HepG2 (cell line): Measurements from ENCODE around the gene TRPT1. TPM values are rescaled to one million over a fixed set of nuclear protein-coding genes. Genes with fewer than 3 reads are reported as not detected.
A peak's percentile ranks its signal among the peaks of the same experiment; 100 is the strongest.

Experiments used
- AHR ChIP-seq: IDR thresholded peaks from 2 replicates; pipeline ENCODE4 v1.6.1; 2018; ENCODE audit warnings: missing genetic modification reagents, missing compliant biosample characterization
- ARNT ChIP-seq: fragments of 450-650 bp; IDR thresholded peaks from 2 replicates; pipeline ENCODE4 v1.6.1; 2017
- BCL3 ChIP-seq: sonication (generic); formaldehyde crosslinking; IDR thresholded peaks from 2 replicates; pipeline ENCODE4 v1.5.1; 2020; ENCODE audit warnings: mild to moderate bottlenecking, missing genetic modification reagents, moderate library complexity
- ELF3 ChIP-seq: IDR thresholded peaks from 2 replicates; pipeline ENCODE4 v1.6.1; 2016; ENCODE audit warnings: missing genetic modification reagents, missing compliant biosample characterization
- FOSL2 ChIP-seq: sonication (generic); formaldehyde crosslinking; IDR thresholded peaks from 2 replicates; pipeline ENCODE4 v1.4.0; 2020; ENCODE audit warnings: missing genetic modification reagents
- FOXP1 ChIP-seq, 2 experiments: fragments of 450-650 bp in 1 of 2; IDR thresholded peaks; 2 replicates each; pipeline ENCODE4 v1.6.1; 2017 to 2018; ENCODE audit warnings: antibody characterized with exemption in 1 of 2
- HCFC1 ChIP-seq: fragments of 150-350 bp; IDR thresholded peaks from 2 replicates; pipeline ENCODE4 v1.6.1; 2014; ENCODE audit warnings: low read depth, low read length
- HDAC6 ChIP-seq: fragments of 200-600 bp; sonication (generic); IDR thresholded peaks from 2 replicates; pipeline ENCODE4 v1.7.0; 2017; ENCODE audit warnings: mild to moderate bottlenecking, antibody characterized with exemption, low read length, low read depth
- HES4 ChIP-seq: sonication (generic); formaldehyde crosslinking; IDR thresholded peaks from 2 replicates; pipeline ENCODE4 v1.9.0; 2021; ENCODE audit warnings: mild to moderate bottlenecking, missing genetic modification reagents, borderline replicate concordance
- NR0B2 ChIP-seq: sonication (generic); formaldehyde crosslinking; IDR thresholded peaks from 2 replicates; pipeline ENCODE4 v1.4.0; 2020; ENCODE audit warnings: mild to moderate bottlenecking, missing genetic modification reagents
- PAXIP1 ChIP-seq: sonication (generic); formaldehyde crosslinking; conservative IDR thresholded peaks from 2 replicates; pipeline ENCODE4 v1.4.0; 2020; ENCODE audit warnings: mild to moderate bottlenecking, missing genetic modification reagents, moderate library complexity
- PRPF4 ChIP-seq: fragments of 200-400 bp; formaldehyde crosslinking; IDR thresholded peaks from 2 replicates; pipeline ENCODE4 v1.6.1; 2016; ENCODE audit warnings: low read length, low read depth; ENCODE audit not compliant: poor library complexity, severe bottlenecking
- RFXAP ChIP-seq: sonication (generic); formaldehyde crosslinking; IDR thresholded peaks from 2 replicates; pipeline ENCODE4 v1.4.0; 2020; ENCODE audit warnings: missing genetic modification reagents, borderline replicate concordance
- YY1 ChIP-seq: IDR thresholded peaks from 2 replicates; pipeline ENCODE4 v1.6.1; 2011; ENCODE audit warnings: low read length, low read depth, moderate library complexity, mild to moderate bottlenecking; ENCODE audit not compliant: insufficient read depth, insufficient replicate concordance
- ZBTB49 ChIP-seq: sonication (generic); formaldehyde crosslinking; IDR thresholded peaks from 2 replicates; pipeline ENCODE4 v1.4.0; 2020; ENCODE audit warnings: missing genetic modification reagents, borderline replicate concordance
- ZBTB7B ChIP-seq: sonication (generic); formaldehyde crosslinking; IDR thresholded peaks from 2 replicates; pipeline ENCODE4 v1.4.0; 2020; ENCODE audit warnings: missing genetic modification reagents
- ZNF124 ChIP-seq: sonication (generic); formaldehyde crosslinking; IDR thresholded peaks from 2 replicates; pipeline ENCODE4 v1.4.0; 2020; ENCODE audit warnings: missing genetic modification reagents
- ZNF292 ChIP-seq: sonication (generic); formaldehyde crosslinking; IDR thresholded peaks from 2 replicates; pipeline ENCODE4 v1.8.1; 2022; ENCODE audit warnings: mild to moderate bottlenecking, low read depth, missing genetic modification reagents, borderline replicate concordance
- ZNF557 ChIP-seq: sonication (generic); formaldehyde crosslinking; IDR thresholded peaks from 2 replicates; pipeline ENCODE4 v1.4.0; 2020; ENCODE audit warnings: missing genetic modification reagents
- ZNF766 ChIP-seq: sonication (generic); formaldehyde crosslinking; IDR thresholded peaks from 2 replicates; pipeline ENCODE4 v1.5.0; 2020; ENCODE audit warnings: missing genetic modification reagents, borderline replicate concordance
- ZNF776 ChIP-seq: sonication (generic); formaldehyde crosslinking; IDR thresholded peaks from 2 replicates; pipeline ENCODE4 v1.4.0; 2020; ENCODE audit warnings: mild to moderate bottlenecking, missing genetic modification reagents
- polyA plus RNA-seq, 8 experiments: library from polyadenylated mRNA; depleted of rRNA in 3 of 8; stranded (reverse) in 7 of 8; unstranded in 1 of 8; fragments of >200 nt; fragmentation: Illumina TruSeq in 4 of 8; extraction: Trizol in 4 of 8; gene quantifications; 2 replicates each; pipeline versions ENCODE4 v1.2.1 to v1.2.3, GENCODE V29; 2011 to 2016; ENCODE audit warnings: low read depth in 4 of 8, missing spikeins in 1 of 8, mixed read lengths in 1 of 8; ENCODE audit not compliant: insufficient read depth in 1 of 8
- total RNA-seq, 5 experiments: library from RNA; depleted of rRNA; stranded (reverse); fragments of >200 nt; fragmentation: Illumina TruSeq; extraction: Trizol; gene quantifications; 2 replicates each; pipeline ENCODE4 v1.2.3, GENCODE V29; 2016; ENCODE audit warnings: low read depth in 1 of 5

The TRPT1 gene
- total and polyA plus RNA-seq, 2 of the 13 experiments (the other 11 are each of a cell fraction or from before 2014, with no cell fraction given): 24.8 to 40.7 TPM

GRCh38 chr11:64225608-64226506, at the start of gene TRPT1, which contains the start of gene NUDT22 (continued):
- TF ChIP-seq ZBTB49 (CRISPR knock-in tag): no peak
- no peak for TF ChIP-seq RFXAP (CRISPR knock-in tag)
- no peak for TF ChIP-seq AHR (CRISPR knock-in tag)
- no peak for TF ChIP-seq HCFC1
- TF ChIP-seq YY1: peak; percentile 50
- peak; percentile 81; the same call in 1 of the 2 replicates for TF ChIP-seq NR0B2 (CRISPR knock-in tag)
- 0 out of 2 replicates have a peak, but pooled peaks have one; percentile 17 for TF ChIP-seq FOSL2
- TF ChIP-seq ZNF124 (CRISPR knock-in tag): peak; percentile 19; the same call in 1 of the 2 replicates
- TF ChIP-seq ZNF776 (CRISPR knock-in tag): peak; percentile 41; the same call in 1 of the 2 replicates
- no peak for TF ChIP-seq ARNT
- no peak for TF ChIP-seq HDAC6
- no peak for TF ChIP-seq BCL3
- no peak for TF ChIP-seq PRPF4
- peak; percentile 65; the same call in 1 of the 2 replicates for TF ChIP-seq HES4 (CRISPR knock-in tag)
- TF ChIP-seq ZNF557 (CRISPR knock-in tag): no peak
- TF ChIP-seq ZNF766: 0 out of 2 replicates have a peak, but pooled peaks have one; percentile 67
- TF ChIP-seq PAXIP1 (CRISPR knock-in tag): peak; percentile 52
- peak; percentile 76 for TF ChIP-seq ELF3 (CRISPR knock-in tag)
- no peak for TF ChIP-seq FOXP1 (IDR thresholded peaks at IDR 0.05)
- TF ChIP-seq FOXP1 (CRISPR knock-in tag; IDR thresholded peaks at IDR 0.05): no peak
- peak; percentile 72 for TF ChIP-seq ZBTB7B (CRISPR knock-in tag)
- TF ChIP-seq ZNF292 (CRISPR knock-in tag): no peak
